Spleen (tissue), 7 donors: ENCODE results near the gene CDK8.

Experiments
- POLR2A ChIP-seq, 3 donors: fragments of 450-650 bp; IDR thresholded peaks; one replicate each; pipeline ENCODE4 v1.5.1; 2017; ENCODE audit warnings: antibody characterized with exemption in 3 of 3, mild to moderate bottlenecking in 1 of 3
- POLR2AphosphoS5 ChIP-seq, 3 donors: sonication (generic); formaldehyde crosslinking; IDR thresholded peaks; one replicate each; pipeline ENCODE4 v1.5.1; 2017; ENCODE audit warnings: antibody characterized with exemption in 3 of 3
- TF ChIP-seq, protein P1 (sequence below), 11 experiments: fragments of 200-600 bp in 7 of 11; fragments of 450-650 bp in 4 of 11; sonication (generic) in 4 of 11; IDR thresholded peaks in 8 of 11; conservative IDR thresholded peaks in 3 of 11; 1 replicate in 7 of 11; 2 replicates in 4 of 11; pipeline versions ENCODE4 v1.4.0 to v1.8.0; 2016 to 2021; ENCODE audit warnings: antibody characterized with exemption in 11 of 11, inconsistent platforms in 4 of 11, mild to moderate bottlenecking in 1 of 11
- donor health status: DM: no; HTN: no; CAD: no; lungs with moderate emphysema.
- donor health status: DM: no; HTN: no; CAD: no.
- donor health status: DM: no; HTN: no; CAD: no.

DNA sequence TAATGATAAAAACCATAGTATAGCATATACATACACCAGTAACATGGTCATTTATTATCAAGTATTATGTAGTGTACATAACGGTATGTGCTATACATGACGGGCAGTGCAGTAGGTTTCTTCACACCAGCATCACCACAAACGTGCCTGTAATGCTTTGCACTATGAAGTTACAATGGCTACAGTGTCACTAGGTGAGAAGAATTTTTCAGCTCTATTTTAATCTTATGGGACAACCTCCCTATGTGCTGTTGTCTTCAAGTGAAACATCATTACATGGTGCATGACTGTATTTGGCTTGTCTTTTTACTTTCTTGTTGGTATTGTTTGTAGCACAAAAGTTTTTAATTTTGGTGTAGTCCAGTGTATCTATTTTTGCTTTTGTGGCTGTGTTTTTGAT, 18.7 kb downstream of the CDK8 start:
- TF ChIP-seq, protein P1, sequence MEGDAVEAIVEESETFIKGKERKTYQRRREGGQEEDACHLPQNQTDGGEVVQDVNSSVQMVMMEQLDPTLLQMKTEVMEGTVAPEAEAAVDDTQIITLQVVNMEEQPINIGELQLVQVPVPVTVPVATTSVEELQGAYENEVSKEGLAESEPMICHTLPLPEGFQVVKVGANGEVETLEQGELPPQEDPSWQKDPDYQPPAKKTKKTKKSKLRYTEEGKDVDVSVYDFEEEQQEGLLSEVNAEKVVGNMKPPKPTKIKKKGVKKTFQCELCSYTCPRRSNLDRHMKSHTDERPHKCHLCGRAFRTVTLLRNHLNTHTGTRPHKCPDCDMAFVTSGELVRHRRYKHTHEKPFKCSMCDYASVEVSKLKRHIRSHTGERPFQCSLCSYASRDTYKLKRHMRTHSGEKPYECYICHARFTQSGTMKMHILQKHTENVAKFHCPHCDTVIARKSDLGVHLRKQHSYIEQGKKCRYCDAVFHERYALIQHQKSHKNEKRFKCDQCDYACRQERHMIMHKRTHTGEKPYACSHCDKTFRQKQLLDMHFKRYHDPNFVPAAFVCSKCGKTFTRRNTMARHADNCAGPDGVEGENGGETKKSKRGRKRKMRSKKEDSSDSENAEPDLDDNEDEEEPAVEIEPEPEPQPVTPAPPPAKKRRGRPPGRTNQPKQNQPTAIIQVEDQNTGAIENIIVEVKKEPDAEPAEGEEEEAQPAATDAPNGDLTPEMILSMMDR (IDR thresholded peaks at IDR 0.05 in 8 of 11, conservative IDR thresholded peaks at IDR 0.05 in 3 of 11), result no peak
- TF ChIP-seq POLR2A (IDR thresholded peaks at IDR 0.05) (no peak), POLR2AphosphoS5 (IDR thresholded peaks at IDR 0.05) (no peak)
